Activated CD8-positive, alpha-beta memory T cell treated with anti-CD3 and anti-CD28 coated beads for 24 hours (primary cell): ENCODE measurements around the gene FCGR3A.

Experiments
- DNase-seq: peaks from one replicate; pipeline ENCODE4 v3.0.0-alpha.2; 2020

FCGR3A gene

GRCh38 chr1:161499099-161500039 lies 50.2 kb downstream of the FCGR3A start:
- no peak for DNase-seq

GRCh38 chr1:161498646-161499045 lies 51.0 kb downstream of the FCGR3A start:
- no peak for DNase-seq

GRCh38 chr1:161497961-161498360 lies 51.7 kb downstream of the FCGR3A start:
- no peak for DNase-seq

GRCh38 chr1:161495490-161495889 lies 54.1 kb downstream of the FCGR3A start:
- DNase-seq: no peak

GRCh38 chr1:161494091-161494735 lies 55.4 kb downstream of the FCGR3A start:
- DNase-seq: no peak

- no peak for DNase-seq
Observed at GRCh38 chr1:161492827-161493226, 56.8 kb downstream of the FCGR3A start.
